ENCODE results near the gene SLC4A11. TPM values are rescaled to one million over a fixed set of nuclear protein-coding genes. Genes with fewer than 3 reads are reported as not detected.

SLC4A11 gene
- total RNA-seq, 1 donor from 2014 or later = under 0.01 TPM

DNA sequence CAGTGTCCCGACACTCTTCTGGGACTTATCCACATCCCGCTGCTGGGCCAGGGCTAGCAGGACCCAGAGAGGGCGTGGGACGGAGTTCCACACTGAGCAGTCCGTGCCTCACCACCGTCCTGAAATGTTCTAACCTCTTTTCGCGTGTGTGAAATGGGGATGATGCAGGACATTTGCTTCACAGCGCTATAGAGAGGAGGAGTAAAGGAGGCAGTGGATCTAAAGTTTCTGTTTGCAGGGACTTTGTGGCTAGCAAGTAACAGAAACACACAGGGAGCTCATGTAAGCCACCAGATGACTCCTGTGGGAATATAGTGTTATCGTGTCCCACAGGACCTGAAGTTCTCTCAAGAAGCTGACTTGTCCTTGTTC, 29.1 kb downstream of the SLC4A11 start:
- peak overlapping the region; percentile 64 for H3K27ac ChIP-seq (ENCODE audit: low read depth, low read length)
- H3K36me3 ChIP-seq (ENCODE audit: control insufficient read depth in 3 of 3, insufficient read depth in 3 of 3, low read length in 3 of 3) = peaks cover 9 to 13% (median 11%) of the 10 kb centered on the region in 3 donors
- peak overlapping the region; percentile 82 to 92 (median 90) for H3K9ac ChIP-seq (ENCODE audit: low read depth in 1 of 3, low read length in 3 of 3)
- peaks cover 11 to 21% (median 12%) of the 10 kb centered on the region in 3 donors for H3K4me1 ChIP-seq (ENCODE audit: control insufficient read depth in 3 of 3, insufficient read depth in 3 of 3, low read length in 3 of 3)
- no peaks in the 10 kb centered on the region for H3K27me3 ChIP-seq (ENCODE audit: control insufficient read depth in 3 of 3, insufficient read depth in 3 of 3, low read length in 3 of 3)
- H3K4me3 ChIP-seq (ENCODE audit: low read length in 3 of 3) = peak overlapping the region; percentile 88 to 96 (median 89)
- H3K9me3 ChIP-seq (ENCODE audit: control insufficient read depth in 3 of 3, low read length in 3 of 3) = no peaks in the 10 kb centered on the region

DNA sequence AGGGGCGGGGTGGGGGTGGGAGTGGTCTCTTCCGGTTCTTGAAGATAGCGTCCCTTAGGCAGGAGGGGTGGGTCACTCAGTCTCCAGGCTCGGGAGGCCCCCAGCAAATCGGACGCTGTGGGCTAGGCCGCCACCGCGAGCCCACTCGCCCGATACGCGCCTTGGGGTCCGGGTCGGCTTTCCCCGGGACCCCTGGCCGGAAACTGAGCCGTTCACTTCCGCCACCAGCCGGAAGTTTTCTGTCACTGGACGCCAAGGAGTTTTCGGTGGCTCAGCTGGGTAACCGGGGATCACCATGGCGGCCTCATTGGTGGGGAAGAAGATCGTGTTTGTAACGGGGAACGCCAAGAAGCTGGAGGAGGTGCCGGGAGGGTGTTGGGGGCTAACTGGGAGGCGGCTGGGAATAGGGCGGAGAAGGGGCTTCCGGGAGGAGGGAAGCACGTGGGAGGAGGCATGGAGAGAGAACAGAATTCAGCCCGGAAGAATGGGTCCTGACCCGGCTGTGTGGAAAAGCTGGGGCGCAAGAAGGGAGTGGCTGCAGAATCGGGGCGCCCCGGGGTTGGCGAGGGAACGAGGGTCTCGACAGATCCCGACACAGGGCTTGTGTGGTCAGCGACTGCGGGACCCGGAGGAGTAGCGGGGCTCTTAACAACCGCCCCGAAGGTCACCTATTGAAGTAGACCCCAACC, 29.6 kb downstream of the SLC4A11 start, which contains the start of gene ITPA:
Gene ITPA, plus strand, starts transcription at position 242 of the 689 bp plus-strand sequence. Its CDS starts 54 bp downstream, at position 296.
- peak within 1 kb of the TSS; percentile 64 for H3K27ac ChIP-seq (ENCODE audit: low read depth, low read length)
- H3K9me3 ChIP-seq (ENCODE audit: control insufficient read depth in 3 of 3, low read length in 3 of 3) = no peaks in the 10 kb centered on the region
- H3K4me1 ChIP-seq (ENCODE audit: control insufficient read depth in 3 of 3, insufficient read depth in 3 of 3, low read length in 3 of 3) = peaks cover 11 to 21% (median 12%) of the 10 kb centered on the region in 3 donors
- peak within 1 kb of the TSS; percentile 82 to 92 (median 90) for H3K9ac ChIP-seq (ENCODE audit: low read depth in 1 of 3, low read length in 3 of 3)
- H3K4me3 ChIP-seq (ENCODE audit: low read length in 3 of 3) = peak within 1 kb of the TSS; percentile 88 to 96 (median 89)
- peaks cover 8 to 10% (median 8%) of the 10 kb centered on the region in 3 donors for H3K36me3 ChIP-seq (ENCODE audit: control insufficient read depth in 3 of 3, insufficient read depth in 3 of 3, low read length in 3 of 3)
- no peaks in the 10 kb centered on the region for H3K27me3 ChIP-seq (ENCODE audit: control insufficient read depth in 3 of 3, insufficient read depth in 3 of 3, low read length in 3 of 3)

DNA sequence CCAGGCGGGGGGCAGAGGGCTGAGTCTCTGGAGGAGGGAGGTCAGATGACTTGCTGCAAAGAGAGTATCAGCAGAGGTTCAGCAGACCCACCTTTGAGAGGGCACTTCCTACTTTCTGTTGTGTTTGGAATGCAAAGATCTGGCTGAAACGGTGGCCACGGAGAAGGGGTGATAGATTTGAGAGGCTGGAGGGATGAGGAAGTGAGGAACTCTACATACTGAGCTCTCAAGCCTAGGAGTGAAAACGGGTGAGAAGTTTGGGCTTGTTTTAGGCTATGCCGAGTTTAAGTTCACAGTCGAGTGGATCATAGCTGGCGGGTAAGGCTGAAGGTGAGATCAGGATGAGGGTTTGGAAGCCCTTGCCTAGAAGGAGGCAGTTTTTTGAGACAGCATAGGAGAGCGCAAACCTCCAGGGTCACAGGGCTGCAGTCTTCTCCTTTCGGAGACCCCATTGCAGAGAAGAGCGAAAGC, 30.2 kb downstream of the SLC4A11 start:
- H3K9ac ChIP-seq (ENCODE audit: low read depth in 1 of 3, low read length in 3 of 3) = peak overlapping the region; percentile 82 to 92 (median 90)
- H3K9me3 ChIP-seq (ENCODE audit: control insufficient read depth in 3 of 3, low read length in 3 of 3) = no peaks in the 10 kb centered on the region
- H3K4me1 ChIP-seq (ENCODE audit: control insufficient read depth in 3 of 3, insufficient read depth in 3 of 3, low read length in 3 of 3) = peaks cover 13 to 21% (median 14%) of the 10 kb centered on the region in 3 donors
- H3K27me3 ChIP-seq (ENCODE audit: control insufficient read depth in 3 of 3, insufficient read depth in 3 of 3, low read length in 3 of 3) = no peaks in the 10 kb centered on the region
- peak overlapping the region; percentile 64 for H3K27ac ChIP-seq (ENCODE audit: low read depth, low read length)
- peaks cover 6% of the 10 kb centered on the region in 3 donors for H3K36me3 ChIP-seq (ENCODE audit: control insufficient read depth in 3 of 3, insufficient read depth in 3 of 3, low read length in 3 of 3)
- H3K4me3 ChIP-seq (ENCODE audit: low read length in 3 of 3) = peak overlapping the region; percentile 88 to 96 (median 89)

DNA sequence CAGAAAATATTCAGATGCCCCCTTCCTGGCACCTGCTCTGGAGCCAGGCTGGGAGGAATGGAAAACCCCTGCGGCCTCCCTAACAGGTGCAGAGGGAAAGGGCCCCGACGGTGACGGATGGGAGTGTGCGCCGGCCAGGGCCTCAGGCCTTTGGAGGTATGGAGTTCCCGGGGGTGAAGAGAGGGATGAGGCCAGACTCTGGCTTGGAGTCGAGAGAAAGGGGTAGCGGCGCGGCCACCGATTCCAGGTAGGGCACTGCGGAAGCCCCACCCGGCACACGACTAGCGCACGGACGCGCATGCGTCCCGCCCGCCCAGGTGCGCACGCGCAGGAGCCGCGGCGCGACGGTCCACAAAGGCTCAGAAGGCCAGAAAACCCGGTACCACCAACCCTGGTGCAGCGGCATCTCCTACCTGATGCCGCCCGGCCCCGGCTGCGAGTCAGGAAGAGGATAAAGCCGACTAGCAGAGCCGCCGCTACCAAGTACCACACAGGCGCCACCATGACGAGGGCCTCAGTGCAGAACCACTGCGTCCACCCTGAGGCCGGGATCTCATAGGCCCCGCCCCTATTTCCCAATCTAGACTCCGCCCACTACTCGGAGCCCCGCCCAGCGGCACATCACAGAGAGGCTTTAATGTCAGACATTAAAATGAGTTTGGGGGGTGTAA, 34.7 kb downstream of the SLC4A11 start, which contains the start of gene DDRGK1:
Gene DDRGK1, minus strand, starts transcription at position 559 of the 671 bp plus-strand sequence. Its CDS starts 55 bp downstream, at position 504.
- Histone ChIP-seq H3K27ac (ENCODE audit: low read depth, low read length) (peak within 1 kb of the TSS; percentile 64), H3K36me3 (ENCODE audit: control insufficient read depth in 3 of 3, insufficient read depth in 3 of 3, low read length in 3 of 3) (peaks cover 15 to 21% (median 17%) of the 10 kb centered on the region in 3 donors), H3K9me3 (ENCODE audit: control insufficient read depth in 3 of 3, low read length in 3 of 3) (no peaks in the 10 kb centered on the region), H3K27me3 (ENCODE audit: control insufficient read depth in 3 of 3, insufficient read depth in 3 of 3, low read length in 3 of 3) (no peaks in the 10 kb centered on the region), H3K9ac (ENCODE audit: low read depth in 1 of 3, low read length in 3 of 3) (peak within 1 kb of the TSS; percentile 89 to 91 (median 90)), H3K4me1 (ENCODE audit: control insufficient read depth in 3 of 3, insufficient read depth in 3 of 3, low read length in 3 of 3) (peaks cover 15 to 17% (median 16%) of the 10 kb centered on the region in 3 donors), H3K4me3 (ENCODE audit: low read length in 3 of 3) (peak within 1 kb of the TSS; percentile 90 to 97 (median 94))

DNA sequence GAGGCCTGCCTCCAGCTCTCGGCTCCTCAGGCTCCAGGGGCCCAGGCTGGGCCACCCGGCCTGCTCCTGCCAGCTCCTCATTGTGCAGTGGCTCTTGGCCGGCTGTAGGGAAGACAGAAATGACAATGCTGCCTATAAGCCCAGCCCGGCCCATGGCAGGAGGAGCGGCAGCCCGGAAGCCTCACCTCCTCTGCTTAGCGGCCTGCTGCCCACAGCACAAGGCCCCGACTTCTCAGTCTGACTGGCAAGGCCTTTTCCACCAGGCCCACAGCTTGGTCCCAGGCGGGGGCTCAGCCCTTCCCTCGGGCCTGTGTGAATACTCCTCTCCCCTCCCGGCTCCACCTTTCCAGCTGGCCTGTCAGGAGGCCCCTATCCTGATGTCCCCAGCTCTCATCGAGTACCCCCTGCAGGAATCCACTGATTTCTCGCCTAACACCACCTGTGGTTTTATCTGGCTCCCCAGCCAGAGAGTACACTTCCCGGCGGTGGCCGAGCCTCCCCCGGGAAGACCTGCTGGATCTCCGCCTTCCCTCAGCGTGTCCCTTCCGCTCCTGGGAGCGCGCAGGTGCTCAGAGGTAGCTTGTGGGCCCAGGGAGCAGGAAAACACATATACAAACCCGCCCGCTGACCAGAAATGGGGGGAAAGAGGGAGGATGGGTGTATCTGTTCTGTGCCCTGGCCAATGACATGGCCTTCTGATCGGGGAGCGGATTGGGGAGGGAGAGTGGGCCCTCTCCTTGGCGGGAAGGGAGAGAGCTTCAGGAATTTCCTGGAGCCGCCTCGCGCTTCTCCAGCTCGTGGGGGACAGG, 35.5 kb downstream of the SLC4A11 start:
- peak overlapping the region; percentile 64 for H3K27ac ChIP-seq (ENCODE audit: low read depth, low read length)
- peak overlapping the region; percentile 89 to 91 (median 90) for H3K9ac ChIP-seq (ENCODE audit: low read depth in 1 of 3, low read length in 3 of 3)
- no peaks in the 10 kb centered on the region for H3K27me3 ChIP-seq (ENCODE audit: control insufficient read depth in 3 of 3, insufficient read depth in 3 of 3, low read length in 3 of 3)
- H3K9me3 ChIP-seq (ENCODE audit: control insufficient read depth in 3 of 3, low read length in 3 of 3) = no peaks in the 10 kb centered on the region
- peaks cover 12% of the 10 kb centered on the region in 3 donors for H3K4me1 ChIP-seq (ENCODE audit: control insufficient read depth in 3 of 3, insufficient read depth in 3 of 3, low read length in 3 of 3)
- peaks cover 18 to 28% (median 25%) of the 10 kb centered on the region in 3 donors for H3K36me3 ChIP-seq (ENCODE audit: control insufficient read depth in 3 of 3, insufficient read depth in 3 of 3, low read length in 3 of 3)
- peak overlapping the region; percentile 90 to 97 (median 94) for H3K4me3 ChIP-seq (ENCODE audit: low read length in 3 of 3)

DNA sequence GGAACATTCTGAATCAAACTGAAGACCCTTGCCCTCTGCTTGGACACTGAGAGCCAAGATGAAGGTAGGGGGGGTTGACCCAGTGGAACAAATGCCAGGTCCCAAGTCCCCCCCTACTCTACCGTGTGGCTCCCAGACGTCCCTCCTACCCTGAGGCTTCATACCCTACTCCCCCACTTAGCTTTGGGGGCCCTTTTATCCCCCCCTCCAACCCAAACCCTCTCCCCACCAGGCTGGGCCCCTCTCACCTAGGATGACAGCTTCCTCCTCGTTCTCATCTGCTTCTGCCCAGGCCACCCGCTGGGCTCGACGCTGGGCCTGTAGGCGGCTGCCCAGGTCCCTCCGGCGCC, 36.0 kb downstream of the SLC4A11 start:
- Histone ChIP-seq H3K9me3 (ENCODE audit: control insufficient read depth in 3 of 3, low read length in 3 of 3) (no peaks in the 10 kb centered on the region), H3K36me3 (ENCODE audit: control insufficient read depth in 3 of 3, insufficient read depth in 3 of 3, low read length in 3 of 3) (peaks cover 18 to 28% (median 25%) of the 10 kb centered on the region in 3 donors), H3K27me3 (ENCODE audit: control insufficient read depth in 3 of 3, insufficient read depth in 3 of 3, low read length in 3 of 3) (no peaks in the 10 kb centered on the region), H3K4me3 (ENCODE audit: low read length in 3 of 3) (peak overlapping the region in 1 of 3 donors; percentile 94), H3K4me1 (ENCODE audit: control insufficient read depth in 3 of 3, insufficient read depth in 3 of 3, low read length in 3 of 3) (peaks cover 10 to 11% (median 11%) of the 10 kb centered on the region in 3 donors), H3K9ac (ENCODE audit: low read depth in 1 of 3, low read length in 3 of 3) (peak overlapping the region; percentile 89 to 91 (median 90)), H3K27ac (ENCODE audit: low read depth, low read length) (no peak overlapping the region)

DNA sequence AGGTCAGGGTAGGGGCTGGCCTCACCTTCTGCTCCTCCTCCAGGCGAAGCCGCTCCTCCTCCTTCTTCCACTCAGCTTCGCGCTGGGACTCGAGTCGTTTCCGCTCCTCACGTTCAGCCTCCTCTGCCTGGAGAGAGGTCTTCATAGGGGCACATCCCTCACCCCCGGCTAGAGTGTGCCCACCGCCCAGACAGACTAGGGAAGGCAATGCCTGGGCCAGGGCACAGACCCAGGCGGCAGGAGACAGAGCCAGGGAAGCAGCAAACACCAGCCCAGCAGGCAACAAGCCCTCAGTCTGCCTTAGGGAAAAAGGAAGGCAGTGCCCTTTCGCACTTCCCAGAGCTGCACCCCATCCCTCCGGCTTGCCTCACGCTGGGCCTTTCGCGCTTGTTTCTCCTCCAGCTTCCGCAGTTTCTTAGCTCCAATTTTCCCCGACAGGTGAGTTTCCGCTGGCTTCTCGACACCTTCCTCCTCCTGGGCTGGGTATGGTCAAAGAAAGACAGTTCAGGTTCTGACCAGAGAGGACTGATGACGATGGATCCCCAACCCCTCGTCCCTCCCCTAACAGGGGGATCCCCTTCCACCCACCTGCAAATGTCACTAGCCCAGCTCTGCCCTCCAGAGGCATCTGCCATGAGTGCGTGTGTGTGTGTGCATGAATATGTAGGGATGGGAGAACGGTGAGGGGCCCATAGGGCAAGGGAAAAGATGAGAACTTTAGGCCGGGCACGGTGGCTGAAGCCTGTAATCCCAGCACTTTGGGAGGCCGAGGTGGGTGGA, 38.8 kb downstream of the SLC4A11 start:
- Histone ChIP-seq H3K36me3 (ENCODE audit: control insufficient read depth in 3 of 3, insufficient read depth in 3 of 3, low read length in 3 of 3) (peaks cover 28 to 45% (median 45%) of the 10 kb centered on the region in 3 donors), H3K4me3 (ENCODE audit: low read length in 3 of 3) (no peak overlapping the region), H3K9ac (ENCODE audit: low read depth in 1 of 3, low read length in 3 of 3) (no peak overlapping the region), H3K4me1 (ENCODE audit: control insufficient read depth in 3 of 3, insufficient read depth in 3 of 3, low read length in 3 of 3) (peaks cover 10 to 11% (median 11%) of the 10 kb centered on the region in 3 donors), H3K9me3 (ENCODE audit: control insufficient read depth in 3 of 3, low read length in 3 of 3) (no peaks in the 10 kb centered on the region), H3K27me3 (ENCODE audit: control insufficient read depth in 3 of 3, insufficient read depth in 3 of 3, low read length in 3 of 3) (no peaks in the 10 kb centered on the region), H3K27ac (ENCODE audit: low read depth, low read length) (no peak overlapping the region)

DNA sequence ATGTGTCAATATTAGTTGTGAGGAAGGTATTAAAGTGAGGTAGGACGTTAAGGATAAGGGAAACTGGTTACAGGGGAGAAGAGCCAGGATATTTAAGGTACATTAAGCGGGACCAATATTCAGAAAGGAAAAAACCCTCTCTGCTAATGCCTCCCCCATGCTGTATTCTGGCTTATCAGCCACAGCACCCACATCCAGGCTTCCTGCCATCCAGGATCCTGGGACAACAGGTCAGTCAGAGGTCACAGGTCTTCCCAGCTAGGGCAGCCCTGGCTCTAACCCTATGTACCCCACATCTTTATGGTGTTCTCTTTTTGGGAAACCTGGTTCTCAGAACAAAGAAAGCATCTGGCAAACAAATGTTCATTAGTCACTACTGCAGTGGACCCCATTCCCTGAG, 39.8 kb downstream of the SLC4A11 start:
- Histone ChIP-seq H3K9me3 (ENCODE audit: control insufficient read depth in 3 of 3, low read length in 3 of 3) (no peaks in the 10 kb centered on the region), H3K9ac (ENCODE audit: low read depth in 1 of 3, low read length in 3 of 3) (no peak overlapping the region), H3K4me3 (ENCODE audit: low read length in 3 of 3) (no peak overlapping the region), H3K36me3 (ENCODE audit: control insufficient read depth in 3 of 3, insufficient read depth in 3 of 3, low read length in 3 of 3) (peaks cover 38 to 55% (median 54%) of the 10 kb centered on the region in 3 donors), H3K4me1 (ENCODE audit: control insufficient read depth in 3 of 3, insufficient read depth in 3 of 3, low read length in 3 of 3) (peaks cover 10 to 11% (median 11%) of the 10 kb centered on the region in 3 donors), H3K27me3 (ENCODE audit: control insufficient read depth in 3 of 3, insufficient read depth in 3 of 3, low read length in 3 of 3) (no peaks in the 10 kb centered on the region), H3K27ac (ENCODE audit: low read depth, low read length) (no peak overlapping the region)

Measured in skeletal muscle tissue (tissue), 4 donors.